WI38 (cell line): ENCODE results near the gene GRIA1.

Experiments
- H3K4me3 ChIP-seq: 2 replicates; pipeline ENCODE4 v1.5.1; 2011; ENCODE audit warnings: low read depth, mild to moderate bottlenecking, control low read depth, low read length
- CTCF ChIP-seq: IDR thresholded peaks from 2 replicates; pipeline ENCODE4 v1.5.1; 2012; ENCODE audit warnings: low read depth, mild to moderate bottlenecking, control low read depth, low read length

GRIA1 gene

GRCh38 chr5:153542536-153542935, 52.1 kb downstream of the GRIA1 start:
- H3K4me3 ChIP-seq, result no peak overlapping the region
- TF ChIP-seq CTCF, result no peak

GRCh38 chr5:153543288-153543687, 52.8 kb downstream of the GRIA1 start:
- TF ChIP-seq CTCF, result no peak
- no peak overlapping the region for H3K4me3 ChIP-seq

- no peak for TF ChIP-seq CTCF
Measured at GRCh38 chr5:153543959-153544470, 53.5 kb downstream of the GRIA1 start.

GRCh38 chr5:153544706-153545105, 54.2 kb downstream of the GRIA1 start:
- TF ChIP-seq CTCF, result no peak

More at GRCh38 chr5:153543959-153544470, 53.5 kb downstream of the GRIA1 start:
- H3K4me3 ChIP-seq, result no peak overlapping the region

GRCh38 chr5:153546566-153546965, 56.1 kb downstream of the GRIA1 start:
- H3K4me3 ChIP-seq, result no peak overlapping the region
- TF ChIP-seq CTCF, result no peak

More at GRCh38 chr5:153544706-153545105, 54.2 kb downstream of the GRIA1 start:
- H3K4me3 ChIP-seq, result no peak overlapping the region

GRCh38 chr5:153551537-153552079, 61.1 kb downstream of the GRIA1 start:
- TF ChIP-seq CTCF, result no peak
- H3K4me3 ChIP-seq, result no peak overlapping the region

- no peak for TF ChIP-seq CTCF
Measured at GRCh38 chr5:153552886-153553285, 62.4 kb downstream of the GRIA1 start.

More at GRCh38 chr5:153552886-153553285, 62.4 kb downstream of the GRIA1 start:
- H3K4me3 ChIP-seq, result no peak overlapping the region
